Activated CD4-positive, alpha-beta T cell treated with anti-CD3 and anti-CD28 coated beads for 24 hours (primary cell): ENCODE data around the gene NTRK1.

Source experiments
- DNase-seq, 2 donors: peaks; one replicate each; pipeline ENCODE4 v3.0.0-alpha.2; 2020; ENCODE audit warnings: low read depth in 2 of 2

Gene NTRK1

GRCh38 chr1:156881101-156881500 lies 20.4 kb downstream of the NTRK1 start:
- no peak for DNase-seq

DNA sequence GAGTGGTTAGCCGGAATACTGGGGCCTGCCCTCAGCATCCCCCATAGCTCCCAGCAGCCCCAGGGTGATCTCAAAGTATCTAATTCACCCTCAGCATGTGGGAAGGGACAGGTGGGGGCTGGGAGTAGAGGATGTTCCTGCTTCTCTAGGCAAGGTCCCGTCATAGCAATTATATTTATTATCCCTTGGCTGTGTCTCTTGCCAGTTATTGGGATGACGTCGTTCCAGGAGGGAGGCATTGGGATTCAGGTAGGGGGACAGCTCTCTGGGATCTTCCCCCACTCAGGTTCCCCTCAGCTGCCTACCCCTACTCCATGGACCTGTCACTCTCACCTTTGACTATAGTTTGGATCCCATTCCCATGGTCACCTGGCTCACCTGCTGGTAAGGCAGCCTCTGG lies 21.0 kb downstream of the NTRK1 start:
- DNase-seq: no peak

DNA sequence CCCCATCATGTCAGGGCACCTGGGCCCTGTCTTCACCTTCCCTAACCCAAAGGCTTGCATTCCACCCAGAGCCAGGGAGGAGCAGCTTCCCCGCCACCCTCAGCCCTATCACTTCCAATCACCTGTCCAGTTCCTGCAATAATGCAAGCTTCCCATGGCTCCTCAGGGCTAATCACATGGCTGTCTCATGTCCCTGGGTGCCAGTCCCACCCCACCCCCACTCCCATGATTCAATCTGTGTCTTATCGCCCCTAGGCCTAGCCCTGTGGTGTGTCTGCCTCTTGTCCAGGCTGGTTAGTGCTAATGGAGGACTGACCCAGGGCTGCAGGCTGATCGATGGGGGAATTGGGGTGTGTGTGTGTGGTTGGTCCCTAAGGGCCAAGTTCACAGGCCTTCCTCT lies 21.9 kb downstream of the NTRK1 start:
- no peak for DNase-seq

GRCh38 chr1:156883919-156884318 lies 23.3 kb downstream of the NTRK1 start:
- no peak for DNase-seq

GRCh38 chr1:156884560-156885184 lies 24.0 kb downstream of the NTRK1 start:
- DNase-seq: no peak

GRCh38 chr1:156885314-156885713 lies 24.6 kb downstream of the NTRK1 start:
- no peak for DNase-seq

- no peak for DNase-seq
Measured at GRCh38 chr1:156885880-156886355, 25.3 kb downstream of the NTRK1 start.

GRCh38 chr1:156886583-156887281 lies 26.1 kb downstream of the NTRK1 start:
- DNase-seq: no peak

- no peak for DNase-seq
Measured at GRCh38 chr1:156887317-156887716, 26.7 kb downstream of the NTRK1 start.

DNA sequence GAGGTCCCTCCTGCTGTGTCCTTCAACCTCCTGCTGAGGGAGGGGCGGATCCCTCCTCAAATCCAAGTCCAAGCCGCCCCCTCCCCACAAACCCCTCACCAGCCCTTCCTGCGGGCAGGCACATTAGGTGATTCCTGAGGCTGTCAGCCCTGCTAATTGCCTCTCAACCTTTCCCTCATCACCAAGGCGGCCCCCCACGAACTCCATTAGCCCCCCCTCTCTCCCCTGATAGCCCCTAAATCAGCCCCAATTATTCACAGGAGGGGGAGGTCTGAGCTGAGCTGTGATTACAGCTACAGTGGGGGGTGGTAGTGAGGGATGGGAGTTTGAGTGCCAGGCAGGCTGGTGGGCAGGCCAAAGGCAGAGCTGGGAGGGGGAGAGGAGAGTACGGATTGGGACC lies 27.1 kb downstream of the NTRK1 start:
- no peak for DNase-seq

DNA sequence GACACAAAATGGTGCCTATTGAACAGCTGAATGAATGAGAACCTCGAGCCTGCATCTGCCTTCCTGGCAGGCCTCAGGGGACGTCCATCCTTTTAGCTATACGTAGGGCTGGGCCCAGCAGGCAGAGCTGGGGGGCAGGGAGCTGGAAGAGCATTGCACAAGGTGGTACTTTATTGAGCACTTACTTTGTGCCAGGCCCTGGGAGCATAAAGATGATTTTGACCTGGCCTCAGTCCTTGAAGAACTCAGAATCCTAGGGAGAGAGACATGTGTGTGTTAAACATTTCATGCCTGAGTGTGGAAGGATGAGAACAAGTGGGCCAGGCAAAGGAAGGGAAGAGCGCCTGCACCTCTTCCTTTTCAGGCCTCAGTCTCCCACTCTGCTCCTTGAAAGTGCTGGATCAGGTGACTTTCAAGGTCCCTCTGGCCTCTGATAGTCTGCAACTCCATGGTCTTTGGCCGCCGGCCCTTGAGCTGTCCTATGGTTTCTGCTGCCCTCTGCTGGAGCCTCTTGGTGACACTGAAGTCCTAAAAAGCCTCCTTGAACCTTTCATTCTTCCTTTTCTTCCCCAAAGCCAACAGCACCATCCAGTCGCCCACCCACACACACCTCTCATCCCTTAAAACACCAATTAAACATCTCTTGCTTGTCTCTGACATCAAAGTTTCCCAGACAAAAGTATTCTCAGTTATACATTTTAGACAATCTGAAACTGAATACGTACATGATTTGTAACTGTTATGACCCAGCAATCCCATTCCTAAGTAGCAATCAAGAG lies 29.3 kb downstream of the NTRK1 start:
- DNase-seq: peak; percentile 38 to 63

DNA sequence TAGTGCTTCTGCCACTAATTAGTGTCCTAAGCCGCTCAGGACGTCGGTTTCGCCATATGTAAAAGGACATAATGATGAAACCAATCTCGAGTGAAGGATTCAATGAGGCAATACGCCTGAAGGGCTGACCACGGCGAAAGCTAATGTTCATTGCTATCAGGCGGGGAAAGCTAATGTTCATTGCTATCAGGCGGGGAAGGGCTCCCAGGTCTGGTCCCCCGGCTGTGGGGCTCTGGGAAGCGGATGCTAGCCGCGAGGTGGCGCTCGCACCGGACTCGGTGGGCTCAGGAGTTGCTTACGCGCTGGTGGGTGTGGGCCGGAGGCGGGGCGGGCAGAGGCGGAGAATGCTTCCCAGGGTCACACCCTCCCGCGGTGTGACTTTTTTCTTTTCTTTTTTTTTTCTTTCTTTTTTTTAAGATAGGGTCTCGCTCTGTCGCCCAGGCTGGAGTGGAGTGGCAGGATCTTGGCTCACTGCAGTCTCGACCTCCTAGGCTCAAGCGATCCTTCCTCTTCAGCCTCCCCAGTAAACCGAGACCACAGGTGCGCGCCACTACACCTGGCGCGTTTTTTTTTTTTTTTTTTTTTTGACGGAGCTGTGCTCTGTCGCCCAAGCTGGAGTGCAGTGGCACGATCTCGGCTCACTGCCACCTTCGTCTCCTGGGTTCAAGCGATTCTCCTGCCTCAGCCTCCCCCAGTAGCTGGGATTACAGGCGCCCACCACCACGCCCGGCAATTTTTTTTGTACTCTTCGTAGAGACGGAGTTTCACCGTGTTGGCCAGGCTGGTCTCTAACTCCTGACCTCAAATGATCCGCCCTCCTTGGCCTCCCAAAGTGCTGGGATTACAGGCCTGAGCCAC lies 31.8 kb downstream of the NTRK1 start:
- DNase-seq: peak; percentile 78 to 87

GRCh38 chr1:156893048-156893953 lies 32.6 kb downstream of the NTRK1 start, which contains the start of gene PEAR1:
Gene PEAR1, plus strand, starts transcription at chr1:156893718. Its CDS starts 10,209 bp downstream, at chr1:156903927.
- DNase-seq: no peak

- no peak for DNase-seq
Measured at GRCh38 chr1:156894001-156894400, 33.3 kb downstream of the NTRK1 start.

DNA sequence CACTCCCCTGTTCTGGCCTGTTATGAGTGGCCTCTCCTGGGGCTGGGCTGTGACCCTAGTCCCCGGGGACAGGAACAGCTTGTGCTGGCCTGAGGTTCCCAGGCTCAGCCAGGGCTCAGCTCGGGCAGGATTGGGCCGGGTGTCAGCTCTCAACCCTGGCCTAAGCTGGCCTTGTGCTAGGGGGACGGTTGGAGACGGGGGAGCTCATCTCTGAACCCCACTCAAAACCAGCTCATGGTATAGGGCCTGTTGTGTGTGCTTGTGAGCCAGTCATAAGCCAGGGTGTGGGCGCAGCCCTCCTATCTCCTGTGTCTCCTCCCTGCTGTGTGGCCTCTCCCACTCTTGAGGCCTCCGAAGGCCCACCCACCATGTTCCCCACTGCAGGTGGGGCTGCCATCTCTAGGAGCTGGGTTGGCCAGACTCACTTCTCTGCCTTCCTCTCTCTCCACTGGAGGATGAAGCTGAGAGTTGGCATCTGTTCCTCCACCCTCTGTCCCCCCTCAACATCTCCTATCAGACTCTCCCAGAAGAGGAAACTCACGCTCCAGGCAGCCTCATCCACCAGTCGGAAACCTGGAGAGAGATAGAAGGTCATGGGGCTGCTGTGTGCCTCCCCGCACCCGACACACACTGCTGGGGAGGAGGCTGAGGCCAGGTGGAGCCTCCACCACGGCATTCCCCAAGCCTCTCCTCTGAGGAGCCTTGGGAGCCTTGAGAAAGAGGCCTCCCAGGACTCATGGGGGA lies 34.2 kb downstream of the NTRK1 start:
- no peak for DNase-seq

- DNase-seq: no peak
Measured at GRCh38 chr1:156895455-156895812, 34.8 kb downstream of the NTRK1 start.

DNA sequence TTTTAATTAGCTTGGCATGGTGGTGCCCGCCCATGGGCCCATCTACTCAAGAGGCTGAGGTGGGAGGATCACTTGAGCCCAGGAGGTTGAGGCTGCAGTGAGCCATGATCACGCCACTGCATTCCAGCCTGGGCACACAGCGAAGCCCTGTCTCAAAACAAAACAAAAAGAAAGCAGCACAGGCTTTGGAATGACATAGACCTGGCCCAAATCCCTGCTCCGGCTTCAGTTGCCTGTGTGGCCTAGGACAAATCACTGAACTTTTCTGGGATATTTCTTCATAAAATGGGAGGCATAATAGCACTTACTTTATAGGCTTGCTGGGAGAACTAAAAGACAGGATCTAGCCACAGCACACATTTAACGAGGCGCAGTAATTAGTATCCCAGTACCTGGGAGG lies 35.3 kb downstream of the NTRK1 start:
- DNase-seq: no peak

DNA sequence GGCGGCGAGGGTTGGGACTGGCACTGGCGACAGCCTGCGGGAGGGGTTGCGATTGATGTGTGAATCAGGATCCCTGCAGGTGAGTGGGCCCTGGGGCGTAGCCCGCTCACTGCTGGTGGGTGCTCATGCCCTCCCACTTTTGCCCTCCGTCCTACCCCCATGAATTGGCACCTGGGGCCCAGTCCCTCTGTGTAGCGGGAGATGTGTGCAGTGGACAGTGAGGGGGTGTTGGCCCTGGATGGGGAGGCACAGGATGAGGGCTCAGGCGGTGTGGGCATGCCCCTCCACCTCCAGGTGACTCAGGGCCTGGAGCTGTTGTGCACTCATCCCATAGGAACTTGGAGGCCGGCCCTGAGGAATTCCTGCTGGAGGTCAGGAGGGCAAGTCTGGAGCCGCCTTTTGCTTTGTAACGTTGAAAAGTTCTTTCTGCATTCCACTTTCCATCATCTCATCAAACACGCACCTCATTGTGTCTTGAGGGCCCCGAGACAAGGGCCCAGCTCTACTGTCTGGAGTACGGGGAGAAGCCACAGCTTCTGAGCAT lies 35.9 kb downstream of the NTRK1 start:
- no peak for DNase-seq

- DNase-seq: no peak
Measured at GRCh38 chr1:156897078-156897825, 36.6 kb downstream of the NTRK1 start.
